ENCODE data around the gene ANKRD13B. TPM values are rescaled to one million over a fixed set of nuclear protein-coding genes. Genes with fewer than 3 reads are reported as not detected.

Gene ANKRD13B
- total and polyA plus RNA-seq, 2 donors (not counting 1 experiment from before 2014, with no cell fraction given) = 1.6 to 2.8 TPM

DNA sequence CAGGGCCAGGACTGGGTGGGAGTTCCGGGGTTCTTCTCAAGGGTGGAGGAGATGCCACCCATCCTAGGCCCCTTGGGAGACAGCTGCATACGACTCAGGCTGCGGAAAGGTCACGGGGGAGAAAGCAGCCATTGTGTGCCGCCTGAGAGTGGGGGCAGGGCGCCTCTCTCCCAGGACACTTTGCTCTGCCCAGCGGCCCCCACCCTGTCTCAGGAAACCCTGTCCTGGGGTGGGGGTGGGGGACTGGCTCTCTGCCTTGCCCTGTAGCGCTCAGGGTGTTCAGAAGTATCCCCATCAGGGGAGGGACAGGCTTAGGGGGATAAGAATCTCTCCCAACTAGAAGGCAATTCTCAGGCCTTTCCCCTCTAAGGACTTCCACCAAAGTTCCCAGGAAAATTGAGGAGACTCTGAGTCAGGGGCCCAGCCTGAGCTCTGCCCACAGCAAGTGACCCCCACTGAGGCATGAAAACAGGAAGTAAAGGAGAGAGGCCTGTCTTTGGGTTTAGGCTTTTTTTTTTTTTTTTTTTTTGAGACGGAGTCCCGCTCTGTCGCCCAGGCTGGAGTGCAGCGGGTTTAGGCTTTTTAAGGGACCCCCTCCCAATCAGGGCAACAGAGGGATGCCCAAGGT lies 8.4 kb upstream of the ANKRD13B start:
- 75% methylated on average over 4 of the region's 12 CpGs for WGBS (ENCODE audit: insufficient coverage)
- H3K27ac Mint-ChIP-seq = peak overlapping the region; percentile 71
- H2AFZ ChIP-seq (ENCODE audit: insufficient read depth, low read depth, low read length, poor library complexity, severe bottlenecking) = peak overlapping the region; percentile 9
- ATAC-seq (ENCODE audit: low read depth) (no peak), DNase-seq (no peak)
- ChIA-PET POLR2A (interaction anchor here (0.7 to 1.0 kb wide), 5 partner anchors 8 to 54 kb away, joined by 3 to 10 read pairs (median 8); partner anchors contain the start of gene ANKRD13B), CTCF (interaction anchor here (0.6 to 24.3 kb wide), 6 partner anchors 8 to 214 kb away, joined by 3 to 336 read pairs (median 6); partner anchors contain the start of gene ANKRD13B)
- peaks cover 0 to 25% of the 10 kb centered on the region in 2 experiments for H3K36me3 ChIP-seq (replicated peaks in 1 of 2; ENCODE audit: control extremely low read depth in 1 of 2, control insufficient read depth in 1 of 2, extremely low read depth in 1 of 2, insufficient read depth in 2 of 2, low read length in 1 of 2)
- peaks cover 51% of the 10 kb centered on the region for H3K4me1 Mint-ChIP-seq
- H3K4me2 ChIP-seq (replicated peaks; ENCODE audit: low read depth, low read length, poor library complexity, severe bottlenecking) = peak overlapping the region; percentile 69
- peaks cover 52% of the 10 kb centered on the region for H4K20me1 ChIP-seq (ENCODE audit: control insufficient read depth, insufficient read depth, low read length, poor library complexity, severe bottlenecking)
- no peaks in the 10 kb centered on the region for H3K27me3 Mint-ChIP-seq
- H3K27me3 ChIP-seq (replicated peaks in 1 of 4; ENCODE audit: control extremely low read depth in 1 of 4, control insufficient read depth in 3 of 4, insufficient read depth in 4 of 4, low read length in 3 of 4) = no peaks in the 10 kb centered on the region
- H3K9me3 Mint-ChIP-seq (ENCODE audit: insufficient read depth) = no peaks in the 10 kb centered on the region
- H3K9ac ChIP-seq (ENCODE audit: low read length) = no peak overlapping the region
- intact Hi-C loops (cut with micrococcal nuclease) = no loop called here
- peak overlapping the region in 2 of 5 experiments; percentile 2 to 16 for H3K4me3 ChIP-seq (ENCODE audit: control extremely low read depth in 1 of 5, extremely low read depth in 1 of 5, insufficient read depth in 1 of 5, low read depth in 2 of 5, low read length in 4 of 5)
- peaks cover 35 to 45% of the 10 kb centered on the region in 2 donors for H3K4me1 ChIP-seq (ENCODE audit: control insufficient read depth in 2 of 2, insufficient read depth in 2 of 2, low read length in 2 of 2)
- TF ChIP-seq CTCF (IDR thresholded peaks at IDR 0.05) (no peak), EZH2 (IDR thresholded peaks at IDR 0.05; ENCODE audit: borderline replicate concordance, insufficient read depth, low read depth, low read length, poor library complexity, severe bottlenecking) (no peak)
- peaks cover 70% of the 10 kb centered on the region for H3K79me2 ChIP-seq (ENCODE audit: control insufficient read depth, insufficient read depth, low read length)
- H3K9me3 ChIP-seq (ENCODE audit: control extremely low read depth in 1 of 3, control insufficient read depth in 2 of 3, insufficient read depth in 1 of 3, low read length in 2 of 3) = no peaks in the 10 kb centered on the region
- peak overlapping the region; percentile 70 for H3K4me3 Mint-ChIP-seq
- H3K27ac ChIP-seq (ENCODE audit: low read length in 2 of 2) = peak overlapping the region in 1 of 2 donors; percentile 29
